ENCODE measurements around the gene ATAD3B.

- no peak for TF ChIP-seq CTCF (IDR thresholded peaks at IDR 0.05; ENCODE audit: low read depth, low read length)
- no peak for TF ChIP-seq EZH2phosphoT487 (IDR thresholded peaks at IDR 0.05; ENCODE audit: low read depth)
Observed at GRCh38 chr1:1435106-1435903, 36.3 kb upstream of the ATAD3B start, which contains the start of gene VWA1.
